Left lung (tissue), 10 donors: Measurements from ENCODE around the gene SLC36A2. TPM values are rescaled to one million over a fixed set of nuclear protein-coding genes. Genes with fewer than 3 reads are reported as not detected.

Experiments used
- ATAC-seq: fragments of 200-7000 bp; cut with Tn5 transposase; one replicate; pipeline ENCODE4 v1.9.1; 2020; ENCODE audit warnings: moderate library complexity
- DNase-seq, 4 donors: peaks; one replicate each; pipeline ENCODE4 v3.0.0-alpha.2; 2013 to 2020
- H3K27ac ChIP-seq, 2 donors: fragments of 200-600 bp; sonication (generic) in 1 of 2; one replicate each; pipeline versions ENCODE4 v1.5.0 to v1.8.0; 2020 to 2021
- H3K27me3 ChIP-seq, 2 donors: fragments of 200-600 bp; sonication (generic) in 1 of 2; one replicate each; pipeline versions ENCODE4 v1.5.0 to v1.8.0; 2020 to 2021
- H3K36me3 ChIP-seq, 2 donors: fragments of 200-600 bp; sonication (generic) in 1 of 2; one replicate each; pipeline versions ENCODE4 v1.5.0 to v1.8.0; 2020 to 2021
- H3K4me1 ChIP-seq, 2 donors: fragments of 200-600 bp; one replicate each; pipeline ENCODE4 v1.8.0; 2021
- H3K4me3 ChIP-seq, 2 donors: fragments of 200-600 bp; sonication (generic) in 1 of 2; one replicate each; pipeline versions ENCODE4 v1.5.0 to v1.8.0; 2020 to 2021; ENCODE audit warnings: mild to moderate bottlenecking in 1 of 2
- H3K9me3 ChIP-seq, 2 donors: fragments of 200-600 bp; sonication (generic) in 1 of 2; one replicate each; pipeline versions ENCODE4 v1.5.0 to v1.8.0; 2020 to 2021
- CTCF ChIP-seq, 2 donors: fragments of 200-600 bp; sonication (generic) in 1 of 2; IDR thresholded peaks; one replicate each; pipeline versions ENCODE4 v1.5.0 to v1.8.0; 2021; ENCODE audit warnings: antibody characterized with exemption in 2 of 2
- intact Hi-C, 2 donors: fragments of 100-400 bp; cut with DNase I; formaldehyde crosslinking; loops; one replicate each; pipeline versions ENCODE4 v1.11.2 to v1.14.2; 2022
- polyA plus RNA-seq, 6 donors: library from polyadenylated mRNA; unstranded; fragments of 120-200 nt; gene quantifications; one replicate each; pipeline ENCODE4 v1.2.1, GENCODE V29; 2013; ENCODE audit not compliant: insufficient read length in 6 of 6
- total RNA-seq, 2 donors: library from RNA; stranded (reverse); fragmentation: NEBNext Ultra II Directional; extraction: Animal tissue kit (Norgen Biotek cat#: 25700); gene quantifications; one replicate each; pipeline ENCODE4 v1.2.1, GENCODE V29; 2021
- donor health status: DM: no; HTN: yes; CAD: no.
- donor health status: DM: no; HTN: no; CAD: no.

SLC36A2 gene
- total and polyA plus RNA-seq, 8 donors, result 0.08 to 0.18 (median 0.11) TPM; not detected in 3

DNA sequence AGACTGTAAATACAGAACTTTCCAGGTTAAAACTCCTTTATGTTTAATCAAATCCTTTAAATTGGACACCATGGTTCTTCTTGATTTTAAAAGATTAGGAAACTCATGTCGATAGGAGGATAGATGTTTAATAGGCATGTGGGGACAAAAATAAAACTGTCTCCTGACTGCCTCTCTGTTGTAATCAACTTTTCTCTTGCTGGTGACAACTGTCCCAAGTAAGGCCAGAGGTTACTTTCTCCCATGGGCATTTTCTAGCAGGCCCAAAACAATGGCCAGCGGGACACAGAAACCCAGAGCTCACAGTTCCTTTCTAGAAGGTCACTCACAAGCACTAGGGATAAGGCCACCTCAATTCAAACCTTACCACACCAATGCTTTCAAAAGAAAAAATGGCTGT, 14.5 kb downstream of the SLC36A2 start:
- ATAC-seq, result no peak
- Histone ChIP-seq H3K4me3 (no peak overlapping the region), H3K4me1 (no peaks in the 10 kb centered on the region), H3K36me3 (no peaks in the 10 kb centered on the region), H3K27me3 (no peaks in the 10 kb centered on the region), H3K27ac (no peak overlapping the region), H3K9me3 (no peaks in the 10 kb centered on the region)
- no peak for DNase-seq
- TF ChIP-seq CTCF (IDR thresholded peaks at IDR 0.05), result no peak
- intact Hi-C loops, result no loop called here

DNA sequence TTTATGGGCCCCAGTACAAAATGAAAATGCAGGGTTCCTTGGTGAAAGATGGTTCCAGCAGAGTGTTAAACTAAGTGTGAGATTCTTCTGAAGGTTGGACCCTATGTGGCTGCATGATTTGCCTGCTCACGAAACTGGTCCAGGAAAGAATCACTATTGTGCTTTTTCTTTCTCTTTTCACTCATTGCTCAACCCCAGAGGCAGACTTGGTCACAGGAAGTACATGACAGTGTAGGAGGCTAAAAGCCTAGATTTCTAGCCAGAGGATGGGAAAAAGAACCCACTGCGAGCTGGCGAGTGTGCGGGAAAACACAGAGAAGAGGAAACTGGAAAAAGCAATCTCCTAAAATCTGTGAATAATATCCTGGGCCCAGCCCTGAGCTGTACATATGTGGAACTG, 18.6 kb downstream of the SLC36A2 start:
- Histone ChIP-seq H3K9me3 (no peaks in the 10 kb centered on the region), H3K27ac (no peak overlapping the region), H3K27me3 (no peaks in the 10 kb centered on the region), H3K36me3 (no peaks in the 10 kb centered on the region), H3K4me3 (no peak overlapping the region), H3K4me1 (no peaks in the 10 kb centered on the region)
- intact Hi-C loops, result no loop called here
- no peak for TF ChIP-seq CTCF (IDR thresholded peaks at IDR 0.05)
- DNase-seq (no peak), ATAC-seq (no peak)

DNA sequence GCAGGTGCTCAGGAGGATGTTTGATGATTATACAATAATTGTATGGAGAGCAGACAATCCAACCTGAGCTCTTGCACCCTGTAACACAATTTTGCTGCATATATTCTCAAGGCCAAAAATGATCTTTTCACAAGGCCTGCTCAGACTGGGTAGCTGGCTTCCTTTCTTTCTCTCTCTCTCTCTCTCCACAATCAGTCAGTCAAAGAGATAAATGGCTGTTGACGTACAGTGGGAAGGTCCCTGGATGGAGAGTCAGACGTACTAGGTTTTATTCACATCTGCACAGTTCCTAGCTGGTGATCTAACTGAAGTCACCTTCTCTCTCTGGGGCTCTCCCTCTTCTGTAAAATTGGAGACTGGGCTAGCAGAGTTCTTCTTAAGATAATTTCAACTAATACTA, 19.8 kb downstream of the SLC36A2 start:
- intact Hi-C loops, result no loop called here
- ATAC-seq, result no peak

GRCh38 chr5:151326266-151326665, 21.1 kb downstream of the SLC36A2 start:
- Histone ChIP-seq H3K4me1 (no peaks in the 10 kb centered on the region), H3K27me3 (no peaks in the 10 kb centered on the region), H3K4me3 (no peak overlapping the region), H3K27ac (no peak overlapping the region), H3K36me3 (no peaks in the 10 kb centered on the region), H3K9me3 (no peaks in the 10 kb centered on the region)
- TF ChIP-seq CTCF (IDR thresholded peaks at IDR 0.05), result no peak
- ATAC-seq, result no peak
- no peak for DNase-seq
- intact Hi-C loops, result no loop called here

More for the DNA sequence above, 19.8 kb downstream of the SLC36A2 start:
- Histone ChIP-seq H3K4me1 (no peaks in the 10 kb centered on the region), H3K9me3 (no peaks in the 10 kb centered on the region), H3K27me3 (no peaks in the 10 kb centered on the region), H3K36me3 (no peaks in the 10 kb centered on the region), H3K27ac (no peak overlapping the region), H3K4me3 (no peak overlapping the region)
- DNase-seq, result no peak
- no peak for TF ChIP-seq CTCF (IDR thresholded peaks at IDR 0.05)

GRCh38 chr5:151320481-151320880, 26.9 kb downstream of the SLC36A2 start:
- no peak for TF ChIP-seq CTCF (IDR thresholded peaks at IDR 0.05)
- H3K9me3 ChIP-seq, result no peaks in the 10 kb centered on the region
- intact Hi-C loops, result no loop called here
- no peaks in the 10 kb centered on the region for H3K4me1 ChIP-seq
- H3K36me3 ChIP-seq, result no peaks in the 10 kb centered on the region
- DNase-seq (no peak), ATAC-seq (no peak)
- no peak overlapping the region for H3K4me3 ChIP-seq
- H3K27me3 ChIP-seq, result no peaks in the 10 kb centered on the region
- no peak overlapping the region for H3K27ac ChIP-seq
